Stimulated activated CD8-positive, alpha-beta memory T cell treated with anti-CD3 and anti-CD28 coated beads, Interleukin-4, amount 100 ng/mL, for 4 hours (primary cell): ENCODE measurements around the gene BMPR1B.

Source experiments
- DNase-seq, 2 donors: peaks; one replicate each; pipeline ENCODE4 v3.0.0-alpha.2; 2020; ENCODE audit warnings: low read depth in 2 of 2, low spot score in 1 of 2

Gene BMPR1B

GRCh38 chr4:94757192-94758140, at the start of gene BMPR1B:
TSS of gene BMPR1B (plus strand) at chr4:94757955. CDS start at chr4:95104425, 346,470 bp downstream.
- no peak for DNase-seq

GRCh38 chr4:94711635-94712034, 46.1 kb upstream of the BMPR1B start:
- no peak for DNase-seq

GRCh38 chr4:94714365-94715160, 43.2 kb upstream of the BMPR1B start:
- no peak for DNase-seq

GRCh38 chr4:94715726-94716125, 42.0 kb upstream of the BMPR1B start:
- no peak for DNase-seq

- DNase-seq: no peak
Measured at GRCh38 chr4:94721310-94721709, 36.4 kb upstream of the BMPR1B start.

GRCh38 chr4:94722270-94722669, 35.5 kb upstream of the BMPR1B start:
- no peak for DNase-seq

- DNase-seq: no peak
Measured at GRCh38 chr4:94722748-94723147, 35.0 kb upstream of the BMPR1B start.

GRCh38 chr4:94724016-94724790, 33.6 kb upstream of the BMPR1B start:
- no peak for DNase-seq

GRCh38 chr4:94726524-94727123, 31.1 kb upstream of the BMPR1B start:
- DNase-seq: no peak

GRCh38 chr4:94728056-94728766, 29.5 kb upstream of the BMPR1B start:
- no peak for DNase-seq

GRCh38 chr4:94732358-94732698, 25.4 kb upstream of the BMPR1B start:
- no peak for DNase-seq

GRCh38 chr4:94739741-94740140, 18.0 kb upstream of the BMPR1B start:
- DNase-seq: no peak

- DNase-seq: no peak
Measured at GRCh38 chr4:94741304-94741703, 16.5 kb upstream of the BMPR1B start.

- no peak for DNase-seq
Measured at GRCh38 chr4:94743838-94744237, 13.9 kb upstream of the BMPR1B start.

GRCh38 chr4:94744850-94745249, 12.9 kb upstream of the BMPR1B start:
- no peak for DNase-seq

GRCh38 chr4:94746746-94747145, 11.0 kb upstream of the BMPR1B start:
- no peak for DNase-seq

GRCh38 chr4:94758141-94758699, 465 bp downstream of the BMPR1B start:
- no peak for DNase-seq

- DNase-seq: no peak
Measured at GRCh38 chr4:94758700-94759399, 1.1 kb downstream of the BMPR1B start.

- no peak for DNase-seq
Measured at GRCh38 chr4:94759767-94760211, 2.0 kb downstream of the BMPR1B start.
